Osteocyte (in vitro differentiated cells): ENCODE measurements around the gene ZNF582. TPM values are rescaled to one million over a fixed set of nuclear protein-coding genes. Genes with fewer than 3 reads are reported as not detected.
"Not testable (repeated sequence)": the region's sequence is repeated elsewhere in the genome, so short reads cannot be mapped to it uniquely, and the experiment has no call there.

ENCODE experiments used
- DNase-seq: peaks from one replicate; pipeline ENCODE4 v3.0.0; 2021; ENCODE audit warnings: mixed read lengths; ENCODE audit not compliant: unreplicated experiment; ENCODE audit errors: extremely low spot score
- H3K27ac Mint-ChIP-seq: one replicate; pipeline ENCODE4 v1.8.0; 2021; ENCODE audit warnings: mild to moderate bottlenecking, mixed read lengths; ENCODE audit not compliant: unreplicated experiment
- H3K27me3 Mint-ChIP-seq: one replicate; pipeline ENCODE4 v1.8.0; 2021; ENCODE audit warnings: mixed read lengths; ENCODE audit not compliant: unreplicated experiment
- H3K36me3 Mint-ChIP-seq: one replicate; pipeline ENCODE4 v1.8.0; 2021; ENCODE audit warnings: mixed read lengths; ENCODE audit not compliant: unreplicated experiment
- H3K4me1 Mint-ChIP-seq: one replicate; pipeline ENCODE4 v1.8.0; 2021; ENCODE audit warnings: mixed read lengths; ENCODE audit not compliant: unreplicated experiment
- H3K4me3 Mint-ChIP-seq: one replicate; pipeline ENCODE4 v1.8.0; 2021; ENCODE audit warnings: mild to moderate bottlenecking, moderate library complexity, mixed read lengths; ENCODE audit not compliant: unreplicated experiment
- H3K9me3 Mint-ChIP-seq: one replicate; pipeline ENCODE4 v1.8.0; 2021; ENCODE audit warnings: mixed read lengths; ENCODE audit not compliant: unreplicated experiment
- total RNA-seq: library from RNA; stranded (reverse); gene quantifications from 2 replicates; pipeline ENCODE4 v1.2.1, GENCODE V29; 2021
- TF ChIP-seq, protein P1 (sequence below): fragments of 200-600 bp; sonication (generic); IDR thresholded peaks from 2 replicates; pipeline ENCODE4 v1.5.0; 2021; ENCODE audit warnings: antibody characterized with exemption, mild to moderate bottlenecking, moderate library complexity

The ZNF582 gene
- total RNA-seq, 1 donor from 2014 or later: 6.1 TPM

DNA sequence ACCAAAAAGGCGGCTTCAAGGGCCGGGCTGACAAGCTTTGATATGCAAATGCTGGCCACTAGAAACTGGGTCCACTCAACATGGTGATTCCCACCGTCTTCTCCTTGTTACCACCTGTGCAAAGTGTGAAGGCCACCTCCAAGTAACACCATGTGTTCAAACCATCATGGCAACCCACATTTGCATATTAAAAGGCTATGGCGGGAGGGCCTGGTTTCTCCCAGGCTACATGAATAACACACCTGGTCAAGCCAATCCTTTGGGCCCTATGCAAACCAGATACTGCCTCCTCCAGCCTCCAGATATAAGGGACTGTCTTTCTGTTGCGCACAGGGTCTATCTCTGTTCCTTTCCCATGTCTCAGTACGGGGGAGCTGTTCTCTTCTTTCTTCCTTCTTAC lies 42.1 kb downstream of the ZNF582 start:
- DNase-seq: no peak
- TF ChIP-seq, protein P1, sequence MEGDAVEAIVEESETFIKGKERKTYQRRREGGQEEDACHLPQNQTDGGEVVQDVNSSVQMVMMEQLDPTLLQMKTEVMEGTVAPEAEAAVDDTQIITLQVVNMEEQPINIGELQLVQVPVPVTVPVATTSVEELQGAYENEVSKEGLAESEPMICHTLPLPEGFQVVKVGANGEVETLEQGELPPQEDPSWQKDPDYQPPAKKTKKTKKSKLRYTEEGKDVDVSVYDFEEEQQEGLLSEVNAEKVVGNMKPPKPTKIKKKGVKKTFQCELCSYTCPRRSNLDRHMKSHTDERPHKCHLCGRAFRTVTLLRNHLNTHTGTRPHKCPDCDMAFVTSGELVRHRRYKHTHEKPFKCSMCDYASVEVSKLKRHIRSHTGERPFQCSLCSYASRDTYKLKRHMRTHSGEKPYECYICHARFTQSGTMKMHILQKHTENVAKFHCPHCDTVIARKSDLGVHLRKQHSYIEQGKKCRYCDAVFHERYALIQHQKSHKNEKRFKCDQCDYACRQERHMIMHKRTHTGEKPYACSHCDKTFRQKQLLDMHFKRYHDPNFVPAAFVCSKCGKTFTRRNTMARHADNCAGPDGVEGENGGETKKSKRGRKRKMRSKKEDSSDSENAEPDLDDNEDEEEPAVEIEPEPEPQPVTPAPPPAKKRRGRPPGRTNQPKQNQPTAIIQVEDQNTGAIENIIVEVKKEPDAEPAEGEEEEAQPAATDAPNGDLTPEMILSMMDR: no peak
- no peak overlapping the region for H3K27ac Mint-ChIP-seq
- no peak overlapping the region for H3K4me3 Mint-ChIP-seq
- H3K4me1 Mint-ChIP-seq: no peaks in the 10 kb centered on the region
- H3K9me3 Mint-ChIP-seq: no peaks in the 10 kb centered on the region
- no peaks in the 10 kb centered on the region for H3K36me3 Mint-ChIP-seq
- no peaks in the 10 kb centered on the region for H3K27me3 Mint-ChIP-seq

DNA sequence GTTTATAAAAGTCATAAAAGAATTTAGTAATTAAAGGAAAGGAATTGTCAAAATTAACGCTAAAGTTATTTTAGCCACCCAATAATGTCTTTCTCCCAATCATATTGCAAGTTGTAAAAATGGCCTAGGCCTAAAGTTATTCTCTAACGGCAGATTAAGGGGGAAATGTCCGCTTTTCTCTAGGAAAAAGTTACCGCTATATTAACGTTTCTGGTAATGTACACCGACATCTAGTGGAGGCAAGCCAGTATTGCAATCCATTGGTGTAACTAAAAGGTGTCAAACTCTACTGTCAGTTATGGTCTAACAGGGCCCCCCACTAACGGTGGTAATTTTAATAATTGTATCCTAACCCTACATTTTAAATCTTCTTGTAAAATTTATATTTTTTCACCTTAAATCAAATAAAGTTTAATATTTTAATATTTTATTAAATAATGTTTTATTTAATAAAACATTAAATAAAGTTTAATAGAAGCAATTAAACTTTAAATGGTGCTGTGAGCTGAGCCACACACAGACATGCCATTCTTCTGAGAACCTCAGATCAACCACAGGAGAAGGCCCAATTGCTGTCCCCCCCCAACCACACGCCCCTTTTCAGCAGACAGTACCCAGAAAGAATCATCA lies 42.8 kb downstream of the ZNF582 start:
- Mint-ChIP-seq H3K9me3 (no peaks in the 10 kb centered on the region), H3K4me3 (no peak overlapping the region), H3K27ac (no peak overlapping the region), H3K4me1 (no peaks in the 10 kb centered on the region), H3K36me3 (no peaks in the 10 kb centered on the region), H3K27me3 (no peaks in the 10 kb centered on the region)
- no peak for DNase-seq
- TF ChIP-seq, protein P1: peak; percentile 76

DNA sequence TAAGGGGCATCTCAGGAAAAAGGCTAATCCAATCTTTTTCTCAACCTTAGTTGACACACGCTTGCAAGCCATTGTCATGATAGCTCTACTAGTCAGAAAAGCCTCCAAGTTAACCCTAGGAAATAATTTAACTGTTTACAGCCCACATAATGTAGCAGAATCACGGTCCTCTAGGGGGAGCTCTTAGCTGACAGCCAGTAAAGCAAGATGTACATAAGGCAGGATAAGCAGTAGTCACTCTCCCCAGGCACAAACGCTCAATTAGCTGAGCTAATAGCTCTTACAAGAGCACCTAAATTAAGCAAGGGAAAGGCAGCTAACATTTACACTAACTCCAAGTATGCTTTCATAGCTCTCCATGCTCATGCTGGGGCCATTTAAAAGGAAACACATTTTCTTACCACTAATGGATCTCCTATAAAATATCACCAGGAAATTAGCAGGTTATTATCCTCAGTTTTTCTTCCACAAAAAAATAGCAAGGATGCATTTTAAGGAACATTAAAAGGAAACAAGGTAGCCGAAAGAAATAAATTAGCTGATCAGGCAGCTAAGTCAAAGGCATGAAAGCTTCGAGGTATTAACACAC lies 45.0 kb downstream of the ZNF582 start:
- DNase-seq: no peak
- H3K9me3 Mint-ChIP-seq: peaks cover 3% of the 10 kb centered on the region
- H3K4me3 Mint-ChIP-seq: no peak overlapping the region
- H3K36me3 Mint-ChIP-seq: no peaks in the 10 kb centered on the region
- TF ChIP-seq, protein P1: no peak
- H3K4me1 Mint-ChIP-seq: no peaks in the 10 kb centered on the region
- no peaks in the 10 kb centered on the region for H3K27me3 Mint-ChIP-seq
- no peak overlapping the region for H3K27ac Mint-ChIP-seq

DNA sequence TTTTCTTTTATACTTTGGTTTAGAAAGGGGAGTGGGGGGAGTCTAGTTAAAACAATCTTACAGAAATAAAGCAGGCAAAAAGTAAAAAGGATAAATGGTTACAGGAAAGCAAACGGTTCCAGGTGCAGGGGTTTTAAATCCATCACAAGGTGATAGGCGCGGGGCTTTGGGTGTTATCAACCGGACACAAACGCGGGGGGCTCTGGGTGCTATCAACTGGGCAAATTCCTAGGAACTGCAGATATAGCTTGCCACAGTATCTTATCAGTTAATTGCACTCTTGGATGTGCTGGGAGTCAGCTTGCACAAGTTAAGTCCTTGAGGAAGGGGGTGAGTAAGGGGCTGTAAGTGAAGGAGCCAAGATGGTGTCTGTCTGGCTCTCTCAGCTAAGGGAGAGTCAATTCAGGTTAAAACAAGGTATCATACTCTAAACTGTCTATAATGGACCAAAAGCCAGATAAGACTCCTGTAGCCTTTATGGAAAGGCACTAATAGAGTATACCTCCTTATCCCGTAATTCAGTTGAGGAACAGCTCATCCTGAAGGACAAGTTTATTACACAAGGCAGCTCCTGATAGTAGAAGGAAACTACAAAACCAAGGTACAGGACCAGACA lies 46.1 kb downstream of the ZNF582 start:
- Mint-ChIP-seq H3K4me1 (no peaks in the 10 kb centered on the region), H3K4me3 (no peak overlapping the region), H3K27ac (no peak overlapping the region), H3K9me3 (peaks cover 14% of the 10 kb centered on the region), H3K27me3 (no peaks in the 10 kb centered on the region), H3K36me3 (no peaks in the 10 kb centered on the region)
- TF ChIP-seq, protein P1: no peak
- no peak for DNase-seq

GRCh38 chr19:56341948-56342347 lies 51.4 kb downstream of the ZNF582 start:
- TF ChIP-seq, protein P1: no peak
- H3K27me3 Mint-ChIP-seq: no peaks in the 10 kb centered on the region
- H3K4me1 Mint-ChIP-seq: no peaks in the 10 kb centered on the region
- H3K9me3 Mint-ChIP-seq: peaks cover 27% of the 10 kb centered on the region
- DNase-seq: no peak
- H3K36me3 Mint-ChIP-seq: no peaks in the 10 kb centered on the region
- no peak overlapping the region for H3K4me3 Mint-ChIP-seq
- no peak overlapping the region for H3K27ac Mint-ChIP-seq

DNA sequence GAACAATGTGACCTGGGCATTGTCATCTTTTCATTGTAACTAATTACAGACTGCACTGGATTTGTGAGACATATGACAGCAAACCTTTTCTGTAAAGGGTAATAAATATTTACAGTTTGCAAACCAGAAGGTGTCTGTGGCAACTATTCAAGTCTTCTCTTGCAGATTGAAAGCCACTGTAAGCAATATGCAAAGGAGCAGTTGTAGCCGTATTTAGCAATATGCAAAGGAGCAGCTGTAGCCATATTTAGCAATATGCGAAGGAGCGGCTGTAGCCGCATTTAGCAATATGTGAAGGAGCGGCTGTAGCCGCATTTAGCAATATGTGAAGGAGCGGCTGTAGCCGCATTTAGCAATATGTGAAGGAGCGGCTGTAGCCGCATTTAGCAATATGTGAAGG lies 54.3 kb downstream of the ZNF582 start:
- not testable (repeated sequence) for H3K27ac Mint-ChIP-seq, DNase-seq, H3K4me1 Mint-ChIP-seq, H3K4me3 Mint-ChIP-seq, H3K36me3 Mint-ChIP-seq, H3K27me3 Mint-ChIP-seq
- H3K9me3 Mint-ChIP-seq: peaks cover 31% of the 10 kb centered on the region

GRCh38 chr19:56337077-56337476 lies 56.3 kb downstream of the ZNF582 start:
- H3K4me1 Mint-ChIP-seq, DNase-seq, H3K4me3 Mint-ChIP-seq, H3K36me3 Mint-ChIP-seq, H3K27ac Mint-ChIP-seq, H3K27me3 Mint-ChIP-seq: not testable (repeated sequence)
- H3K9me3 Mint-ChIP-seq: peaks cover 24% of the 10 kb centered on the region
